Chondrocyte (in vitro differentiated cells): ENCODE data around the gene MARK4. TPM values are rescaled to one million over a fixed set of nuclear protein-coding genes. Genes with fewer than 3 reads are reported as not detected.

Experiments used
- DNase-seq: peaks from one replicate; pipeline ENCODE4 v3.0.0; 2021; ENCODE audit warnings: mixed read lengths, low spot score
- H3K27ac Mint-ChIP-seq: one replicate; pipeline ENCODE4 v1.8.0; 2021; ENCODE audit warnings: mild to moderate bottlenecking, moderate library complexity, mixed read lengths; ENCODE audit not compliant: unreplicated experiment
- H3K27me3 Mint-ChIP-seq: 2 replicates; pipeline ENCODE4 v1.8.0; 2021; ENCODE audit warnings: low read depth, mixed read lengths
- H3K36me3 Mint-ChIP-seq: 2 replicates; pipeline ENCODE4 v1.8.0; 2021; ENCODE audit warnings: low read depth, mixed read lengths
- H3K4me1 Mint-ChIP-seq: 2 replicates; pipeline ENCODE4 v1.8.0; 2021; ENCODE audit warnings: low read depth, mild to moderate bottlenecking, mixed read lengths
- H3K4me3 Mint-ChIP-seq: one replicate; pipeline ENCODE4 v1.8.0; 2021; ENCODE audit warnings: mild to moderate bottlenecking, moderate library complexity, mixed read lengths; ENCODE audit not compliant: unreplicated experiment
- H3K9me3 Mint-ChIP-seq: 2 replicates; pipeline ENCODE4 v1.8.0; 2021; ENCODE audit warnings: low read depth, mixed read lengths
- CTCF ChIP-seq: fragments of 200-600 bp; sonication (generic); IDR thresholded peaks from 2 replicates; pipeline ENCODE4 v1.5.0; 2021; ENCODE audit warnings: antibody characterized with exemption, mild to moderate bottlenecking, moderate library complexity
- total RNA-seq: library from RNA; stranded (reverse); gene quantifications from 3 replicates; pipeline ENCODE4 v1.2.1, GENCODE V29; 2021

MARK4 gene
- total RNA-seq, 1 donor from 2014 or later, result 46.3 TPM

GRCh38 chr19:45351401-45351952 lies 100.4 kb downstream of the MARK4 start:
- Mint-ChIP-seq H3K4me1 (no peaks in the 10 kb centered on the region), H3K9me3 (no peaks in the 10 kb centered on the region), H3K27me3 (no peaks in the 10 kb centered on the region), H3K36me3 (peaks cover 22% of the 10 kb centered on the region), H3K4me3 (no peak overlapping the region), H3K27ac (no peak overlapping the region)
- DNase-seq, result no peak
- no peak for TF ChIP-seq CTCF

GRCh38 chr19:45352062-45352461 lies 101.0 kb downstream of the MARK4 start:
- no peak overlapping the region for H3K27ac Mint-ChIP-seq
- H3K36me3 Mint-ChIP-seq, result peaks cover 24% of the 10 kb centered on the region
- no peak overlapping the region for H3K4me3 Mint-ChIP-seq
- no peaks in the 10 kb centered on the region for H3K27me3 Mint-ChIP-seq
- H3K9me3 Mint-ChIP-seq, result no peaks in the 10 kb centered on the region
- peak; percentile 86 for DNase-seq
- no peak for TF ChIP-seq CTCF
- H3K4me1 Mint-ChIP-seq, result no peaks in the 10 kb centered on the region

- H3K27ac Mint-ChIP-seq, result no peak overlapping the region
- peaks cover 26% of the 10 kb centered on the region for H3K36me3 Mint-ChIP-seq
- H3K4me1 Mint-ChIP-seq, result no peaks in the 10 kb centered on the region
- no peak for DNase-seq
- no peak for TF ChIP-seq CTCF
- no peaks in the 10 kb centered on the region for H3K9me3 Mint-ChIP-seq
- no peaks in the 10 kb centered on the region for H3K27me3 Mint-ChIP-seq
- H3K4me3 Mint-ChIP-seq, result no peak overlapping the region
Measured at GRCh38 chr19:45352471-45352870, 101.4 kb downstream of the MARK4 start.

GRCh38 chr19:45352914-45353796 lies 102.1 kb downstream of the MARK4 start:
- Mint-ChIP-seq H3K9me3 (no peaks in the 10 kb centered on the region), H3K27me3 (no peaks in the 10 kb centered on the region), H3K36me3 (peaks cover 26% of the 10 kb centered on the region), H3K27ac (no peak overlapping the region), H3K4me1 (no peaks in the 10 kb centered on the region), H3K4me3 (no peak overlapping the region)
- TF ChIP-seq CTCF, result no peak
- peak; percentile 81 for DNase-seq

GRCh38 chr19:45354241-45354842 lies 103.3 kb downstream of the MARK4 start:
- no peaks in the 10 kb centered on the region for H3K4me1 Mint-ChIP-seq
- TF ChIP-seq CTCF, result no peak

More at GRCh38 chr19:45354241-45354842, 103.3 kb downstream of the MARK4 start:
- no peak overlapping the region for H3K27ac Mint-ChIP-seq
- H3K4me3 Mint-ChIP-seq, result no peak overlapping the region
- DNase-seq, result no peak
- H3K36me3 Mint-ChIP-seq, result peaks cover 23% of the 10 kb centered on the region
- H3K27me3 Mint-ChIP-seq, result no peaks in the 10 kb centered on the region
- H3K9me3 Mint-ChIP-seq, result no peaks in the 10 kb centered on the region

Other genes with a start within 250 kb of the MARK4 start
- 7.4 to 11.0 TPM (median 9.8 TPM) in 3 replicates for gene RELB, start 249.8 kb upstream of the MARK4 start, total RNA-seq
- 43.4 to 63.6 TPM (median 49.1 TPM) in 3 replicates for gene CLASRP, start 212.2 kb upstream of the MARK4 start, total RNA-seq
- 0.12 to 0.58 TPM (median 0.49 TPM) in 3 replicates for gene ZNF296, start 174.8 kb upstream of the MARK4 start, total RNA-seq
- gene GEMIN7, start 172.0 kb upstream of the MARK4 start, total RNA-seq, result 14.7 to 21.7 TPM (median 17.8 TPM) in 3 replicates
- 23.9 to 30.2 TPM (median 24.0 TPM) in 3 replicates for gene PPP1R37, start 158.1 kb upstream of the MARK4 start, total RNA-seq
- gene NKPD1, start 90.3 kb upstream of the MARK4 start, total RNA-seq, result 0.10 to 0.13 TPM in 2 of 3 replicates, not detected in the other
- gene TRAPPC6A, start 73.0 kb upstream of the MARK4 start, total RNA-seq, result 12.7 to 15.9 TPM (median 13.7 TPM) in 3 replicates
- gene BLOC1S3, start 72.5 kb upstream of the MARK4 start, total RNA-seq, result 15.1 to 21.0 TPM (median 17.6 TPM) in 3 replicates
- gene EXOC3L2, start 5.9 kb upstream of the MARK4 start, total RNA-seq, result 0.37 to 1.3 TPM (median 0.51 TPM) in 3 replicates
- gene CKM, start 71.6 kb downstream of the MARK4 start, total RNA-seq, result not detected in 3 replicates
- gene KLC3, start 89.5 kb downstream of the MARK4 start, total RNA-seq, result 0.22 TPM in 1 of 3 replicates, not detected in the others
- 29.6 to 38.0 TPM (median 32.5 TPM) in 3 replicates for gene ERCC2, start 119.3 kb downstream of the MARK4 start, total RNA-seq
- gene PPP1R13L, start 153.8 kb downstream of the MARK4 start, total RNA-seq, result 67.2 to 111 TPM (median 110 TPM) in 3 replicates
- 7.3 to 10.4 TPM (median 9.6 TPM) in 3 replicates for gene POLR1G, start 155.4 kb downstream of the MARK4 start, total RNA-seq
- 72.4 to 93.1 TPM (median 77.9 TPM) in 3 replicates for gene ERCC1, start 172.6 kb downstream of the MARK4 start, total RNA-seq
- gene FOSB, start 216.7 kb downstream of the MARK4 start, total RNA-seq, result 25.5 to 50.9 TPM (median 43.8 TPM) in 3 replicates
- gene RTN2, start 245.8 kb downstream of the MARK4 start, total RNA-seq, result 11.5 to 16.0 TPM (median 13.7 TPM) in 3 replicates
- gene PPM1N, start 247.2 kb downstream of the MARK4 start, total RNA-seq, result 0.52 to 0.63 TPM in 2 of 3 replicates, not detected in the other